HCT116 (cell line): ENCODE results near the gene ABCC5. TPM values are rescaled to one million over a fixed set of nuclear protein-coding genes. Genes with fewer than 3 reads are reported as not detected.

Source experiments
- ATAC-seq: fragments of 200-7000 bp; cut with Tn5 transposase; 2 replicates; pipeline ENCODE4 v1.9.1; 2020; ENCODE audit warnings: mild to moderate bottlenecking, moderate library complexity
- BruUV-seq: library from RNA; stranded (reverse); fragments of 400-500 nt; replicated peaks from 2 replicates; lab custom pipeline; 2021; lab: Mats Ljungman, UMichigan
- CTCF ChIA-PET: fragments of 300-600 bp; sonication (Branson Sonifier 250); formaldehyde crosslinking; loops from one replicate; lab custom pipeline; 2021; ENCODE audit warnings: antibody characterized with exemption; lab: Charles Lee
- POLR2A ChIA-PET: fragments of 300-600, 350-600 bp; sonication (Branson Sonifier 250); formaldehyde crosslinking; loops from one replicate; lab custom pipeline; 2021; ENCODE audit warnings: antibody characterized with exemption; lab: Charles Lee
- RAD21 ChIA-PET, 2 experiments: fragments of 300-600 bp; sonication (Branson Sonifier 250); formaldehyde crosslinking; loops; one replicate each; lab custom pipeline; 2023; ENCODE audit warnings: low total read pairs in 2 of 2; ENCODE audit not compliant: uncharacterized antibody in 2 of 2, unreplicated experiment in 2 of 2, low non-redundant PET in 1 of 2; lab: Charles Lee
- DNase-seq: peaks from one replicate; pipeline ENCODE4 v3.0.0-alpha.2; 2010; ENCODE audit warnings: low read depth, low spot score
- H2AFZ ChIP-seq: fragments of 200-600 bp; shearing (Covaris generic), sonication (generic); 2 replicates; pipeline ENCODE4 v1.6.1; 2017; ENCODE audit warnings: low read depth, mixed run types, mixed read lengths, antibody characterized with exemption, low read length; ENCODE audit not compliant: poor library complexity, severe bottlenecking
- H3K27ac ChIP-seq: 2 replicates; pipeline ENCODE4 v1.5.1; 2012; ENCODE audit warnings: low read depth, low read length
- H3K27me3 ChIP-seq: fragments of 200-600 bp; sonication (generic); 2 replicates; pipeline ENCODE4 v1.6.1; 2016; ENCODE audit warnings: mixed run types, low read length, mixed read lengths; ENCODE audit not compliant: insufficient read depth
- H3K36me3 ChIP-seq, 2 experiments: fragments of 200-500 bp in 1 of 2; fragments of 200-600 bp in 1 of 2; sonication (Bioruptor generic) in 1 of 2; sonication (generic) in 1 of 2; 2 replicates each; pipeline versions ENCODE4 v1.5.1 to v1.6.1; 2014 to 2016; ENCODE audit warnings: low read length in 2 of 2, inconsistent platforms in 1 of 2, mixed read lengths in 1 of 2, mixed run types in 1 of 2; ENCODE audit not compliant: insufficient read depth in 2 of 2, control insufficient read depth in 1 of 2
- H3K4me1 ChIP-seq, 2 experiments: fragments of 200-600 bp in 1 of 2; sonication (generic) in 1 of 2; 2 replicates each; pipeline versions ENCODE4 v1.5.1 to v1.6.1; 2012 to 2017; ENCODE audit warnings: low read length in 2 of 2, inconsistent platforms in 1 of 2, mild to moderate bottlenecking in 1 of 2, mixed read lengths in 1 of 2, mixed run types in 1 of 2, moderate library complexity in 1 of 2; ENCODE audit not compliant: insufficient read depth in 2 of 2, control insufficient read depth in 1 of 2
- H3K4me2 ChIP-seq: fragments of 200-600 bp; sonication (generic); 2 replicates; pipeline ENCODE4 v1.6.1; 2017; ENCODE audit warnings: mixed run types, low read length, mixed read lengths
- H3K4me3 ChIP-seq, 2 experiments: fragments of 200-600 bp in 1 of 2; sonication (generic) in 1 of 2; replicated peaks in 1 of 2; 2 replicates each; pipeline ENCODE4 v1.5.1; 2011 to 2016; ENCODE audit warnings: low read length in 2 of 2, control low read depth in 1 of 2, low read depth in 1 of 2, mild to moderate bottlenecking in 1 of 2, mixed read lengths in 1 of 2, mixed run types in 1 of 2
- H3K79me2 ChIP-seq: fragments of 200-600 bp; sonication (generic); 2 replicates; pipeline ENCODE4 v1.6.1; 2017; ENCODE audit warnings: mild to moderate bottlenecking, mixed run types, low read length, moderate library complexity, mixed read lengths; ENCODE audit not compliant: insufficient read depth
- H3K9ac ChIP-seq: fragments of 200-600 bp; sonication (generic); 2 replicates; pipeline ENCODE4 v1.6.1; 2016; ENCODE audit warnings: low read length, mixed read lengths
- H3K9me2 ChIP-seq: fragments of 200-600 bp; sonication (generic), shearing (Covaris generic); 2 replicates; pipeline ENCODE4 v1.6.1; 2017; ENCODE audit warnings: mixed run types, mild to moderate bottlenecking, moderate library complexity; ENCODE audit not compliant: insufficient read depth
- H3K9me3 ChIP-seq, 2 experiments: fragments of 200-500 bp in 1 of 2; fragments of 200-600 bp in 1 of 2; sonication (Bioruptor generic) in 1 of 2; sonication (generic) in 1 of 2; 2 replicates each; pipeline ENCODE4 v1.6.1; 2014 to 2017; ENCODE audit warnings: low read length in 2 of 2, mixed read lengths in 2 of 2, inconsistent platforms in 1 of 2, low read depth in 1 of 2, mild to moderate bottlenecking in 1 of 2, mixed run types in 1 of 2, moderate library complexity in 1 of 2; ENCODE audit not compliant: control insufficient read depth in 1 of 2, insufficient read depth in 1 of 2
- H4K20me1 ChIP-seq: fragments of 200-600 bp; sonication (generic), shearing (Covaris generic); 2 replicates; pipeline ENCODE4 v1.6.1; 2017; ENCODE audit warnings: mixed run types, mild to moderate bottlenecking, moderate library complexity; ENCODE audit not compliant: insufficient read depth
- ELF1 ChIP-seq: IDR thresholded peaks from 2 replicates; pipeline ENCODE4 v1.6.1; 2012; ENCODE audit warnings: low read depth, borderline replicate concordance
- EZH2phosphoT487 ChIP-seq: fragments of 200-600 bp; IDR thresholded peaks from 2 replicates; pipeline ENCODE4 v1.6.1; 2018; ENCODE audit warnings: antibody characterized with exemption, borderline replicate concordance
- RAD21 ChIP-seq: IDR thresholded peaks from 2 replicates; pipeline ENCODE4 v1.6.1; 2012; ENCODE audit warnings: low read depth, mild to moderate bottlenecking
- REST ChIP-seq: IDR thresholded peaks from 2 replicates; pipeline ENCODE4 v1.6.1; 2012; ENCODE audit warnings: low read depth
- ZBTB33 ChIP-seq: IDR thresholded peaks from 2 replicates; pipeline ENCODE4 v1.6.1; 2011; ENCODE audit warnings: mild to moderate bottlenecking, low read length, moderate library complexity; ENCODE audit not compliant: insufficient replicate concordance; ENCODE audit errors: extremely low read depth
- intact Hi-C: fragments of 100-400 bp; cut with micrococcal nuclease; formaldehyde crosslinking; loops from 2 replicates; pipeline ENCODE4 v1.10.0; 2022
- total RNA-seq: library from RNA; stranded (reverse); gene quantifications from one replicate; pipeline ENCODE4 v1.2.1, GENCODE V29; 2021; ENCODE audit not compliant: unreplicated experiment

ABCC5 gene
- total RNA-seq, 1 experiment from 2014 or later: 16.9 TPM

- Histone ChIP-seq H3K4me3 (no peak overlapping the region), H3K9me2 (no peaks in the 10 kb centered on the region), H3K9me3 (no peaks in the 10 kb centered on the region), H3K27me3 (no peaks in the 10 kb centered on the region), H4K20me1 (no peaks in the 10 kb centered on the region), H3K79me2 (peaks cover 92% of the 10 kb centered on the region), H2AFZ (no peak overlapping the region), H3K4me2 (no peak overlapping the region)
- no peak for ATAC-seq
- no peak for DNase-seq
- ChIA-PET RAD21 (no interaction called here), POLR2A (no interaction called here), CTCF (no interaction called here)
- TF ChIP-seq EZH2phosphoT487: no peak
- TF ChIP-seq, all 23 proteins: peak for 0
- H3K27ac ChIP-seq: no peak overlapping the region
- BruUV-seq: no TSS peak
- 0 out of 4 replicates have a peak, but pooled peaks cover 0 to 2% of the 10 kb centered on the region in 2 experiments for H3K36me3 ChIP-seq
- intact Hi-C loops: loop anchor here (5.0 to 10.0 kb wide), 2 partner anchors 413 to 755 kb away; no protein-coding TSS in a partner anchor
- H3K4me1 ChIP-seq: peaks cover 4 to 13% of the 10 kb centered on the region in 2 experiments; a peak in 3 of 4 replicates
- H3K9ac ChIP-seq: no peak overlapping the region
These were observed 137.6 kb downstream of the ABCC5 start for GRCh38 chr3:183880121-183880520.

- peaks cover 4 to 11% of the 10 kb centered on the region in 2 experiments; a peak in 3 of 4 replicates for H3K4me1 ChIP-seq
- ChIA-PET CTCF (no interaction called here), POLR2A (no interaction called here), RAD21 (no interaction called here)
- H3K4me3 ChIP-seq: no peak overlapping the region
- H3K27ac ChIP-seq: no peak overlapping the region
- H3K27me3 ChIP-seq: no peaks in the 10 kb centered on the region
- H3K9me2 ChIP-seq: no peaks in the 10 kb centered on the region
- H2AFZ ChIP-seq: no peak overlapping the region
- ATAC-seq: no peak
- TF ChIP-seq REST: no peak
- no peak for TF ChIP-seq RAD21
- no peak for TF ChIP-seq ELF1
- TF ChIP-seq ZBTB33: no peak
- no peak overlapping the region for H3K9ac ChIP-seq
- 0 out of 4 replicates have a peak, but pooled peaks cover 0 to 2% of the 10 kb centered on the region in 2 experiments for H3K36me3 ChIP-seq
- intact Hi-C loops: no loop called here
- H3K4me2 ChIP-seq: no peak overlapping the region
- H4K20me1 ChIP-seq: no peaks in the 10 kb centered on the region
- DNase-seq: no peak
- BruUV-seq: no TSS peak
- H3K9me3 ChIP-seq: no peaks in the 10 kb centered on the region
- peaks cover 96% of the 10 kb centered on the region for H3K79me2 ChIP-seq
These were observed 138.4 kb downstream of the ABCC5 start for GRCh38 chr3:183879243-183879642.
